NOMO-1 treated with DMSO at 0.1 percent for 48 hours (cell line): Measurements from ENCODE around the gene SYNGR4.
A peak's percentile ranks its signal among the peaks of the same experiment; 100 is the strongest.
"Not testable (repeated sequence)": the region's sequence is repeated elsewhere in the genome, so short reads cannot be mapped to it uniquely, and the experiment has no call there.

Experiments
- DNase-seq: peaks from one replicate; lab custom pipeline; 2025; ENCODE audit not compliant: unreplicated experiment; lab: John Stamatoyannopoulos, UW

Gene SYNGR4

GRCh38 chr19:48370955-48371354, 6.8 kb downstream of the SYNGR4 start:
- no peak for DNase-seq

- DNase-seq: no peak
Measured at GRCh38 chr19:48371367-48371766, 7.2 kb downstream of the SYNGR4 start.

GRCh38 chr19:48371771-48372170, 7.6 kb downstream of the SYNGR4 start:
- not testable (repeated sequence) for DNase-seq

- no peak for DNase-seq
Measured at GRCh38 chr19:48372904-48373303, 8.7 kb downstream of the SYNGR4 start.

- no peak for DNase-seq
Measured at GRCh38 chr19:48373567-48373966, 9.4 kb downstream of the SYNGR4 start.

- DNase-seq: no peak
Measured at GRCh38 chr19:48378194-48378570, 14.0 kb downstream of the SYNGR4 start.

GRCh38 chr19:48379058-48379457, 14.9 kb downstream of the SYNGR4 start:
- DNase-seq: no peak

GRCh38 chr19:48381178-48381950, 17.2 kb downstream of the SYNGR4 start:
- no peak for DNase-seq

- no peak for DNase-seq
Measured at GRCh38 chr19:48382286-48382685, 18.1 kb downstream of the SYNGR4 start.

GRCh38 chr19:48385461-48386087, 21.4 kb downstream of the SYNGR4 start:
- no peak for DNase-seq

GRCh38 chr19:48386981-48387380, 22.8 kb downstream of the SYNGR4 start:
- no peak for DNase-seq

- peak; percentile 67 for DNase-seq
Measured at GRCh38 chr19:48390188-48391099, 26.3 kb downstream of the SYNGR4 start.

GRCh38 chr19:48391100-48392005, 27.2 kb downstream of the SYNGR4 start, which contains the start of gene KDELR1:
TSS of gene KDELR1 (minus strand) at chr19:48391551. CDS start at chr19:48391358, 193 bp downstream.
- peak; percentile 49 for DNase-seq

GRCh38 chr19:48392006-48392344, 27.8 kb downstream of the SYNGR4 start:
- DNase-seq: not testable (repeated sequence)

- no peak for DNase-seq
Measured at GRCh38 chr19:48392860-48393558, 28.8 kb downstream of the SYNGR4 start.

GRCh38 chr19:48393559-48394330, 29.6 kb downstream of the SYNGR4 start, which contains the start of gene GRIN2D:
TSS of gene GRIN2D (plus strand) at chr19:48393668. CDS start at chr19:48398393, 4,725 bp downstream.
- peak; percentile 25 for DNase-seq

GRCh38 chr19:48394331-48395169, 30.4 kb downstream of the SYNGR4 start:
- DNase-seq: peak; percentile 6

GRCh38 chr19:48395170-48395455, 30.9 kb downstream of the SYNGR4 start:
- no peak for DNase-seq
